ENCODE results near the gene CELF5. TPM values are rescaled to one million over a fixed set of nuclear protein-coding genes. Genes with fewer than 3 reads are reported as not detected.
"Not testable (repeated sequence)": the region's sequence is repeated elsewhere in the genome, so short reads cannot be mapped to it uniquely, and the experiment has no call there.

CELF5 gene
- total RNA-seq, 1 donor from 2014 or later, result not detected

GRCh38 chr19:3338541-3339181 is 114.2 kb downstream of the CELF5 start:
- no peak overlapping the region for H3K4me3 ChIP-seq
- intact Hi-C loops (cut with DNase I), result loop anchor here (5.0 kb wide), 1 partner anchor 39 kb away; no protein-coding TSS in a partner anchor
- H3K27me3 ChIP-seq, result no peaks in the 10 kb centered on the region
- H3K9me3 ChIP-seq, result no peaks in the 10 kb centered on the region
- H3K27ac ChIP-seq, result peak overlapping the region; percentile 93 to 98
- no peaks in the 10 kb centered on the region for H3K36me3 ChIP-seq
- peaks cover 25 to 57% of the 10 kb centered on the region in 2 donors for H3K4me1 ChIP-seq
- TF ChIP-seq, protein P1, sequence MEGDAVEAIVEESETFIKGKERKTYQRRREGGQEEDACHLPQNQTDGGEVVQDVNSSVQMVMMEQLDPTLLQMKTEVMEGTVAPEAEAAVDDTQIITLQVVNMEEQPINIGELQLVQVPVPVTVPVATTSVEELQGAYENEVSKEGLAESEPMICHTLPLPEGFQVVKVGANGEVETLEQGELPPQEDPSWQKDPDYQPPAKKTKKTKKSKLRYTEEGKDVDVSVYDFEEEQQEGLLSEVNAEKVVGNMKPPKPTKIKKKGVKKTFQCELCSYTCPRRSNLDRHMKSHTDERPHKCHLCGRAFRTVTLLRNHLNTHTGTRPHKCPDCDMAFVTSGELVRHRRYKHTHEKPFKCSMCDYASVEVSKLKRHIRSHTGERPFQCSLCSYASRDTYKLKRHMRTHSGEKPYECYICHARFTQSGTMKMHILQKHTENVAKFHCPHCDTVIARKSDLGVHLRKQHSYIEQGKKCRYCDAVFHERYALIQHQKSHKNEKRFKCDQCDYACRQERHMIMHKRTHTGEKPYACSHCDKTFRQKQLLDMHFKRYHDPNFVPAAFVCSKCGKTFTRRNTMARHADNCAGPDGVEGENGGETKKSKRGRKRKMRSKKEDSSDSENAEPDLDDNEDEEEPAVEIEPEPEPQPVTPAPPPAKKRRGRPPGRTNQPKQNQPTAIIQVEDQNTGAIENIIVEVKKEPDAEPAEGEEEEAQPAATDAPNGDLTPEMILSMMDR (IDR thresholded peaks at IDR 0.05), result no peak
- peak in 1 of 2 donors; percentile 86 for DNase-seq (ENCODE audit: low spot score in 2 of 2)

GRCh38 chr19:3340340-3340739 is 115.9 kb downstream of the CELF5 start:
- Histone ChIP-seq H3K4me3 (no peak overlapping the region), H3K36me3 (no peaks in the 10 kb centered on the region), H3K4me1 (peaks cover 25 to 55% of the 10 kb centered on the region in 2 donors), H3K27ac (peak overlapping the region; percentile 8 to 11), H3K9me3 (no peaks in the 10 kb centered on the region), H3K27me3 (no peaks in the 10 kb centered on the region)
- TF ChIP-seq, protein P1 (IDR thresholded peaks at IDR 0.05), result no peak
- intact Hi-C loops (cut with DNase I), result no loop called here
- DNase-seq (ENCODE audit: low spot score in 2 of 2), result no peak

DNA sequence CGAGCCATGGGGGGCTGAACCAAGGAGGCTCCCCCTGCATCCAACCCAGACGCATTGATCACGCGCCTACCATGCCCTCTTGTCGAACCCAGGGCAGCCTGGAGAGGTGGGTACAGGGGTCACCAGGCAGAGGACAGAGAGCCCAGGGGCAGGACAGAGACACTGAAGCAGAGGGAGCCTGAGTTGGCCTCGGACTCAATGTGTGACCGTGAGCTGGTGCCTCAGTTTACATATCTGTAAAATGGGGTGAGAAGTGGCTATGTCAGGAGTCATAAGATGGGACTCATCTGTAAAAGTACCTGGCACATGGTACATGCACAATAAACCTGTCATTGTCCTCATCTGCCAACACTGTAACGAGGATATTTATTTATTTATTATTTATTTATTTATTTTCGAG is 117.8 kb downstream of the CELF5 start:
- intact Hi-C loops (cut with DNase I), result no loop called here
- Histone ChIP-seq H3K9me3 (no peaks in the 10 kb centered on the region), H3K4me1 (peaks cover 25 to 47% of the 10 kb centered on the region in 2 donors), H3K27ac (peak overlapping the region in 1 of 2 donors; percentile 12), H3K36me3 (no peaks in the 10 kb centered on the region), H3K27me3 (no peaks in the 10 kb centered on the region), H3K4me3 (no peak overlapping the region)
- TF ChIP-seq, protein P1 (IDR thresholded peaks at IDR 0.05), result no peak
- DNase-seq (ENCODE audit: low spot score in 2 of 2), result no peak

DNA sequence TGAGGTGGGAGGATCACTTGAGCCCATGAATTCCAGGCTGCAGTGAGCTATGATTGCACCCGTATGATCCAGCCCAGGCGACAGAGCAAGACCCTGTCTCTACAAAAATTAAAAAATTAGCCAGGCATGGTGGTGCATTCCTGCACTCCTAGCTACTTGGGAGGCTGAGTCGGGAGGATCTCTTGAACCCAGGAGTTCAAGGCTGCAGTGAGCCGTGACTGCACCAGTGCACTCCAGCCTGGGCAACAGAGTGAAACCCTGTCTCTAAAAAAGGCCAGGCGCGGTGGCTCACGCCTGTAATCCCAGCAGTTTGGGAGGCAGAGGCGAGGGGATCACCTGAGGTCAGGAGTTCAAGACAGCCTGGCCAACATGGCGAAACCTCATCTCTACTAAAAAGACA is 118.5 kb downstream of the CELF5 start:
- Histone ChIP-seq H3K27ac (peak overlapping the region; percentile 84 to 86), H3K4me1 (peaks cover 19 to 40% of the 10 kb centered on the region in 2 donors)
- H3K27me3 ChIP-seq; DNase-seq (ENCODE audit: low spot score in 2 of 2); H3K36me3 ChIP-seq; H3K9me3 ChIP-seq; intact Hi-C loops (cut with DNase I); H3K4me3 ChIP-seq: not testable (repeated sequence)

GRCh38 chr19:3343619-3344502 is 119.4 kb downstream of the CELF5 start:
- intact Hi-C loops (cut with DNase I), result loop anchor here (1.0 to 2.0 kb wide), 2 partner anchors 8 to 15 kb away; no protein-coding TSS in a partner anchor
- DNase-seq (ENCODE audit: low spot score in 2 of 2), result peak; percentile 81 to 95
- TF ChIP-seq, protein P1 (IDR thresholded peaks at IDR 0.05), result peak in 2 of 3 experiments; percentile 12 to 34
- Histone ChIP-seq H3K36me3 (no peaks in the 10 kb centered on the region), H3K9me3 (no peaks in the 10 kb centered on the region), H3K27ac (peak overlapping the region; percentile 84 to 86), H3K4me3 (peak overlapping the region; percentile 14 to 49), H3K4me1 (peaks cover 13 to 31% of the 10 kb centered on the region in 2 donors), H3K27me3 (no peaks in the 10 kb centered on the region)
